HEK293 (cell line): Measurements from ENCODE around the gene HAUS6.
"Not testable (repeated sequence)": the region's sequence is repeated elsewhere in the genome, so short reads cannot be mapped to it uniquely, and the experiment has no call there.

Experiments used
- KLF9 ChIP-seq: fragments of 450-650 bp; formaldehyde crosslinking; IDR thresholded peaks from 2 replicates; pipeline ENCODE4 v1.5.1; 2016; ENCODE audit warnings: missing biosample characterization, missing genetic modification characterization, low read depth
- YY1 ChIP-seq: fragments of 450-650 bp; formaldehyde crosslinking; IDR thresholded peaks from 2 replicates; pipeline ENCODE4 v1.5.1; 2018; ENCODE audit warnings: missing biosample characterization, missing genetic modification characterization

GRCh38 chr9:19152160-19152498, 49.4 kb upstream of the HAUS6 start:
- not testable (repeated sequence) for TF ChIP-seq YY1, KLF9 (tag by site-specific recombination)
